DOHH2 (cell line): ENCODE results near the gene FAM53B.

Experiments
- CTCF ChIP-seq: fragments of 200-600 bp; sonication (generic); IDR thresholded peaks from one replicate; pipeline ENCODE4 v1.5.1; 2014; ENCODE audit warnings: antibody characterized with exemption, mild to moderate bottlenecking, low read depth, low read length; ENCODE audit not compliant: poor library complexity, severe bottlenecking
- EZH2phosphoT487 ChIP-seq: fragments of 200-600 bp; sonication (generic); IDR thresholded peaks from 2 replicates; pipeline ENCODE4 v1.6.1; 2017; ENCODE audit warnings: borderline replicate concordance, mild to moderate bottlenecking, antibody characterized with exemption, low read length, moderate library complexity, mixed read lengths

DNA sequence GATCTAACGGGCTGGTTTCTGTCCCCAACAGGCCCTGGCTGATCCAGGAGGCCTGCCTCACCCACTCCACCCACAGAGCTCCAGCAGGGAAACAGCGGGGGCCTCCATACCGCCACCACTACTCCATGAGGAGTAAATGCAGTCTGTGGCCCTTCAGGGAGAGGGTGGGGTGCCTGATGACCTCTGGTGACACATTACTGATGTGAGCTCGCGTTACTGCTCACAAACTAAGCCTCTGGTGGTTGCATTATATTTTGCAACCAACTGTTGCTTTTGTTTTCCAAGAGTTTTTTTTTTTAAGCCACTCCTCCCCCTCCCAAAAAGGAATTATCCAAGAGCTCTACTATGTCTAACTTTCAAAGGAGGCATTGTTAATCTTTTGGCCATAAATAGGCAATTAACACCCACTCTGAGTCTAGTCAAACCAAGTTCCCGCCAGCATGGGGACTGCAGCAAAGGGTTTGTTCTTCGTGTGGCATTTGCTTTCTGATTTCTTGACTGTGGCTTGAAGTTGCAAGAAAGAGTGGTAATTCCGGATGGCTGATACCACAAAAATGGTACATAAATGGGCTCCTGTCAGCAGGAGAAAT, 72.6 kb downstream of the FAM53B start:
- TF ChIP-seq CTCF (no peak), EZH2phosphoT487 (no peak)
